A673 (cell line): Measurements from ENCODE around the gene TEX9.

Experiments used
- CTCF ChIP-seq: fragments of 300-800, 200-600 bp; sonication (generic); conservative IDR thresholded peaks from 2 replicates; pipeline ENCODE4 v1.5.1; 2017; ENCODE audit warnings: low read depth, mild to moderate bottlenecking, antibody characterized with exemption, low read length, moderate library complexity, mixed read lengths
- EZH2 ChIP-seq: fragments of 200-600 bp; sonication (generic); IDR thresholded peaks from 2 replicates; pipeline ENCODE4 v1.6.1; 2017; ENCODE audit warnings: borderline replicate concordance, low read depth, mild to moderate bottlenecking, mixed read lengths, antibody characterized with exemption, low read length; ENCODE audit not compliant: poor library complexity, severe bottlenecking

- TF ChIP-seq CTCF (no peak), EZH2 (no peak)
These were observed 107.1 kb downstream of the TEX9 start for GRCh38 chr15:56472278-56472677.
